Adrenal gland (tissue), 5 donors: Measurements from ENCODE around the gene KRTAP12-1.
"Not testable (repeated sequence)": the region's sequence is repeated elsewhere in the genome, so short reads cannot be mapped to it uniquely, and the experiment has no call there.

Source experiments
- POLR2A ChIP-seq, 2 donors: fragments of 450-650 bp; IDR thresholded peaks; one replicate each; pipeline ENCODE4 v1.6.1; 2017; ENCODE audit warnings: antibody characterized with exemption in 2 of 2, mild to moderate bottlenecking in 2 of 2, moderate library complexity in 1 of 2
- TF ChIP-seq, protein P1 (sequence below), 6 experiments: fragments of 450-650 bp in 4 of 6; fragments of 200-600 bp in 2 of 6; sonication (generic) in 1 of 6; IDR thresholded peaks; 1 replicate in 5 of 6; 2 replicates in 1 of 6; pipeline versions ENCODE4 v1.5.1 to v1.8.0; 2016 to 2021; ENCODE audit warnings: antibody characterized with exemption in 6 of 6, mild to moderate bottlenecking in 2 of 6, moderate library complexity in 1 of 6
- donor health status: DM: no; HTN: no; CAD: no.

DNA sequence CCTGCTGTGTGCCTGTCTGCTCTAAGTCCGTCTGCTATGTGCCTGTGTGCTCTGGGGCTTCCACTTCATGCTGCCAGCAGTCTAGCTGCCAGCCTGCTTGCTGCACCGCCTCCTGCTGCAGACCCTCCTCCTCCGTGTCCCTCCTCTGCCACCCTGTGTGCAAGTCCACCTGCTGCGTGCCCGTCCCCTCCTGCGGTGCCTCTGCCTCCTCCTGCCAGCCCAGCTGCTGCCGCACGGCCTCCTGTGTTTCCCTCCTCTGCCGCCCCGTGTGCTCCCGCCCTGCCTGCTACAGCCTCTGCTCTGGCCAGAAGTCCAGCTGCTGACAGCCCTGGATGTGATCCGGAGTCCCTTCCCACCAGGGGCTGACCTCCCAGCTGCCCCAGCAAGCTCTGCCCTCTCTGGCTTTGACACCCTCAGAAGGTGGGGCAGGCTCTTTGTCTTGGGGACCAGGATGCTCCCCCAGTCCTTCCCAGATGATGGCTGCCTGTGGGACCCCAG is 44.1 kb downstream of the KRTAP12-1 start:
- TF ChIP-seq, protein P1, sequence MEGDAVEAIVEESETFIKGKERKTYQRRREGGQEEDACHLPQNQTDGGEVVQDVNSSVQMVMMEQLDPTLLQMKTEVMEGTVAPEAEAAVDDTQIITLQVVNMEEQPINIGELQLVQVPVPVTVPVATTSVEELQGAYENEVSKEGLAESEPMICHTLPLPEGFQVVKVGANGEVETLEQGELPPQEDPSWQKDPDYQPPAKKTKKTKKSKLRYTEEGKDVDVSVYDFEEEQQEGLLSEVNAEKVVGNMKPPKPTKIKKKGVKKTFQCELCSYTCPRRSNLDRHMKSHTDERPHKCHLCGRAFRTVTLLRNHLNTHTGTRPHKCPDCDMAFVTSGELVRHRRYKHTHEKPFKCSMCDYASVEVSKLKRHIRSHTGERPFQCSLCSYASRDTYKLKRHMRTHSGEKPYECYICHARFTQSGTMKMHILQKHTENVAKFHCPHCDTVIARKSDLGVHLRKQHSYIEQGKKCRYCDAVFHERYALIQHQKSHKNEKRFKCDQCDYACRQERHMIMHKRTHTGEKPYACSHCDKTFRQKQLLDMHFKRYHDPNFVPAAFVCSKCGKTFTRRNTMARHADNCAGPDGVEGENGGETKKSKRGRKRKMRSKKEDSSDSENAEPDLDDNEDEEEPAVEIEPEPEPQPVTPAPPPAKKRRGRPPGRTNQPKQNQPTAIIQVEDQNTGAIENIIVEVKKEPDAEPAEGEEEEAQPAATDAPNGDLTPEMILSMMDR (IDR thresholded peaks at IDR 0.05): not testable (repeated sequence)
- TF ChIP-seq POLR2A (IDR thresholded peaks at IDR 0.05): not testable (repeated sequence)
